HG03135 (cell line): Measurements from ENCODE around the gene MOGAT1.
A peak's percentile ranks its signal among the peaks of the same experiment; 100 is the strongest.
"Not testable (repeated sequence)": the region's sequence is repeated elsewhere in the genome, so short reads cannot be mapped to it uniquely, and the experiment has no call there.

Experiments
- ATAC-seq: cut with Tn5 transposase; IDR thresholded peaks from one replicate; pipeline ENCODE4 v1.9.1; 2021; ENCODE audit warnings: mild to moderate bottlenecking, moderate library complexity; ENCODE audit not compliant: unreplicated experiment

MOGAT1 gene

DNA sequence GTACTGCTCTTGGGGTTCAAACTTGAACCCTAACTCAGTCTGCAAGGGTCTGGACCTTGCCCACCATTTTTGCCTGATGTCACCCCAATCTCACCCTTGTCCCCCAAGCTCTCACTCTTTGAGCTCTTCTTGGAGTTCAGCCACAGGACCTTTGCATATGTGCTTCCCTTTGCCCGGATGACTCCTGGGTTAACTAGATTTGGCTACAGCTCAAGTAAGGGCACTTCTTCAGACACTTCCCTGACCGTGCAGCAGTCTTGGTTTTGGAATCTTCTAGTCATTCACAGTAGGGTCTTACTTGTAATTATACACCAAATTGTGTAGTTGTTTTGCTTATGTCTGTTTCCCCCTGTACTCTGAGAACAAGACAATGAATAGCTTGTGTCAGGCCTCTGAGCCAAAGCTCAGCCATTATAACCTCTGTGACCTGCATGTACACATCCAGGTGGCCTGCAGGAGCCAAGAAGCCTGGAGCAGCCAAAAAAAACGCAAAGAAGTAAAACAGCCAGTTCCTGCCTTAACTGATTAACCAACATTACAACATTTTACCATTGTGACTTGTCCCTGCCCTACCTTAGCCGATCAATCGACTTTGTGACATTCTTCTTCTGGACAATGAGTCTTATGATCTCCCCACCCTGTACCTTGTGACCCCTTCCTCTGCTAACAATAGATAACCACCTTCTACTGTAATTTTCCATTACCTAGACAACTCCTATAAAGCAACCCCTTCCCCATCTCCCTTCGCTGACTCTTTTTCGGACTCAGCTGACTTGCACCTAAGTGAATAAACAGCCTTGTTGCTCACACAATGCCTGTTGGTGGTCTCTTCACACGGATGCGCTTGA is 1.0 kb upstream of the MOGAT1 start:
- no peak for ATAC-seq

DNA sequence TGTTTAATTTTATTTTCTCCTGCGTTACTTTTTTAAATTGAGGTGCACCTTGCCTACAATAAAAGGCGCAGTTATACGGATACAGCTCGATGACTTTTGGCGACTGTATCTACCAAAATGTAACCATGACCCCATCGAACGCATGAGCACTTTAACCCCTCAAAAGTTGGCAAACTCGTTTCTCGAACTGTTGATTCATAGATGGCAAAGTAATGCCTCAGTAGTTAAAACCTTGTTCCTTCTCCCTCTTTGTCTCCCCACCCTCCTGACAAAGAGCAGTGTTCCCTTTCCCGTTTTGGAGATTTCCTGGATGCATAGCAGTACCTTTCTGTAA is 577 bp downstream of the MOGAT1 start:
- no peak for ATAC-seq

DNA sequence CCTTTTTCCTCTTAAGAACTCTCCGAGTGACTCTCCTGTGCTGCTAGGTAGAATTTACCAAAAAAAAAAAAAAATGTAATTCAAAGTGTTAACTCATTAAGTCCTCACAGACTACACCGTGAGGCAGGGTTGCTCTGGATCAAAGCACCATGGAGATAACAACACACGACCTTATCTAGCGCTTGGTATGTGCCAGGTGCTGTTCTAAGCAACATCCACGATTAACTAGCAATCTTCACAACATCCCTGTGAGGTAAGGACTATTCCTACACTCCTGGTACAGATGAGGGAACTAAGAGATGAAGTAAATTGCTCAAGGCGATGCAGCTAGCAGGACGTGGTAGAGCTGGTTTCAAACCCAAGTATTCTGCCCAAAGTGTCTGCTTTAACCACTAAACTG is 1.8 kb downstream of the MOGAT1 start:
- ATAC-seq, result no peak

DNA sequence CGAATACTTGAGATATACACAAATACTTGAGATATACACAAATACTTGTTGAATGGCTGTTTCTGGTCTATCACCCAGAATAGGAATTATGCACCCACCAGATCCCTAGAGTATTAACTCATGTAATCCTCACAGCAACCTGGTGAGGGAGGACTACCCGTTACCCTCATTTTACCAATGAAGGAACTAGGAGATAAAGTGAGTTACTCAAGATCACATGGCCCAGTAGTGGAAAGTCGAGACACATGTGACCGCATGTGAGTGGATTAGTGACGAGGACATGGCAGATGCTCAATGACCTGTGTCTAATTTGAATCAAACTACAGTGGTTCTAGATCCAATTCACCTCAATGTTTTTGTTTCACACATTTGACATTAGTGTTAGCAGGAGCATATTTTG is 2.4 kb downstream of the MOGAT1 start:
- ATAC-seq, result no peak

DNA sequence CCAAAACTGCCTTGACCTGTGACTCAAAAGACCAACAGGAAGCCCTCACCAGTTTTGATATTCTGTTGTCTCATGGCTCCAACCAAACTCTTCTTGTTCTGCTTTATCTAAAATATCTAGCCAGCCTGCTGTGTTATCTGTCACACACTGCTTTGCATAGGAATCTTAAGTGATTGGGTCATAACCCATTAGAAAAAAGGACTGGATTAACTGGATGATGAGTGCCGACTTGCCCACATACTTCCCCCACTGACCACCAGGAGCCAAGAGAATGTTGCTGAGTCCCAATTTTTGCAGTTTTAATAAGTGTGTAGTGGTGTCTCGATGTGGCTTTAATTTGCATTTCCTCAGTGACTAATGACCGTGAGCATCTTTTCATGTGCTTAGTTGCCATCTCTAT is 6.5 kb downstream of the MOGAT1 start:
- no peak for ATAC-seq

DNA sequence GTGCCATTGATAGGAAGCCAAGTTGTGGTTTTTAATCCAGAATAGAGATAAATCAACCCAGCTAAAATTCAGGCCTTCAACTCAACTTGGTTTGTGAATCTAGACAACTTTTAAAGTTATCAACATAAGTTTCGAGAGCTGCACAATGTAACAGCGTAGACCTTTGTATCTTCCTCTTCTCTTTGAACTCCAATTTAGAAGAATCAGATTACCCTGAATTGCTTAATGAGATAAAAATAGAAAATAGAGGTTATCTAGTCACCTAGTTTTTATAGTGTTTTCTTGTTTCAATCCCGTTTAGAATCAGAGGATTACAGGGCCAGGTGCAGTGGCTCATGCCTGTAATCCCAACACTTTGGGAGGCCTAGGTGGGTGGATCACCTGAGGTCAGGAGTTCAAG is 12.3 kb downstream of the MOGAT1 start:
- no peak for ATAC-seq

DNA sequence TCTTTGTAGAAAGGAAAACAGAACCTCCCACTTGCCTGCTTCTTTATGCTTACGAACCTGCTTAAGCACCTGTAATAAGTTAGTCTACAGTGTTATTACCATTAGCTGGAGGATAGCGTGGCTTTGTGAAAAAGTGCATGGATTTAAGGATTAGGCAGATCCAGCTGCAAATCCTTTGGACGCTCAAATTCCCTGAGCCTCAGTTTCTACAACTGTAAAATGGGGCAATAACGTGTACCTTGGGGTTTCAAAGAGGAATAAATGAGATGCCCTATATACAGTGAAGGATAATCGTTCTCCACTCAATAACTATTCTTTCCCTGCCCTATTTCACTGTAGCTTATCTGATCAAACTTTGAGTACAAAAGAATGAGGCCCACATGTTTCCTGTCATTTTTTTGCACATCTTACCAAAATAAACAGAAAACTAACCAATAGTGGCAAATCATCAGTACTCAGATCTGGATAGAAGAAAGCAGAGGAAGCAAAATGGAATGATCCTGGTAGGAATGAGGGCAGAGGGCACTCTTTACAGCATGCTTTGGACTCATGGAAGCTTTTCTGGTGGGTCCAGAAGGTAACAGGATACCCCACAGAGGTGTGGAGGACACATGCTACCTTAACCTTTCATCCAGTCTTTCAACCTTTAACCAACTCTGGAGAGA is 14.8 kb downstream of the MOGAT1 start:
- ATAC-seq, result no peak

DNA sequence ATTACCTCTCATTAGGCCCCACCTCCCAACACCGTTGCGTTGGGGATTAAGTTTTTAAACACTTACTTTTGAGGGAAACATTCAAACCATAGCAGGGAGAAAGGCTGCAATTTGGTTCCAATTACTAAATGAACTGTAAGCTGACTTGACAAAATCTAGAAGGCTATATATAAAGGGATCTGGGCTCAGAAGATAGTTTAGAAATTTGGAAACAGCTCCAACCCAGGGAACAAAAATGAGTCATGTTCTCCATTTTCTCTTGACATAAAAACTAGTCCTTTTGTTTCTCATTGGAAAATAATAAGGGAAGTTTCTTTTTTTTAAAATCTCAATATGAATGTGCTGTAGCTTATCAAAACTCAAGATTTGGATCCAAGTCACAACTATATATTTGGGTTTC is 17.5 kb downstream of the MOGAT1 start:
- ATAC-seq, result no peak

DNA sequence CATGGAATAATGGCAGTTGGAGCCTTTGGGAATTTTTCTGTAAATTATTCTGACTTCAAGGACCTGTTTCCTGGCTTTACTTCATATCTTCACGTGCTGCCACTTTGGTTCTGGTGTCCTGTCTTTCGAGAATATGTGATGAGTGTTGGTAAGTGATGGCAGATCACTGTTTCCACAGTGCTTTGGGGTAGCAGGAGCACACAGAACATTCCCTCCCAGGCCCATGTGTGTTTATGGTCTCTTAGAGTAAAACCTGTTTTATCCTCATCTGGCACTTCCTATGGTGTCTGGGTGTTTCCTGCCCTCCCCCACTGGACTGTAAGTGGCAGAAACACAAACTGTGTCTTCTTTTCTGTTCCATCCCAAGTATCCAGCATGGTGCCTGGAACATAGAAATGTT is 17.9 kb downstream of the MOGAT1 start:
- ATAC-seq, result no peak

DNA sequence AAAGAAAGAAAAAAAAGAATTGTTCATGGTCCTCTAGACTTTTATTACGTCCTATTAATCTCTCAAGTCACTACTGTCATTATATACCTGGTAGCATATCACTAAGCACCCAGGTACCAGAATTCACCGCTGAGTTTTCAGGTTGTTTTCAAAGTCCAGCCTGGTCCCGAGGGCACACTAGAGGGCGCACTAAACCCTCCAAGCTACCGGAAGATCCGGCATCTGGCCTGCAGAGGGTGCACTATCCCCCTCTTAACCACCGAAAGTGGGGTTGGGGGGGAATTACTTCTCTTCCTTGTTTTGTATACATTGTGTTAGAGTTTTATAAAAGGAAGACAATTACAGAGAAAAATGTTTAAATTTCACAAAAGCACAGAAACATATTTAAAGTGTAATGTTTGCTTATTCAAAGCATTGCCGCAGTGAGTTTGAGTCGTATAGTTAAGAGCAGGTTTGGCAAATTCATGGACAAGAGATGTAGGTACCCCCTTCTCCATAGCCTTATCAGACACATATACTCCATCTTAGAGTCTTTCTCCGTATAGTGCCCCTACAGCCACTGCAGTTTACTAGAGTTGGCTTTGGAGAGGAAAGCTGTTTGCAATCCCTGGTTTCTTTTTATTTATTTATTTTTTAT is 19.2 kb downstream of the MOGAT1 start:
- peak; percentile 94 for ATAC-seq

DNA sequence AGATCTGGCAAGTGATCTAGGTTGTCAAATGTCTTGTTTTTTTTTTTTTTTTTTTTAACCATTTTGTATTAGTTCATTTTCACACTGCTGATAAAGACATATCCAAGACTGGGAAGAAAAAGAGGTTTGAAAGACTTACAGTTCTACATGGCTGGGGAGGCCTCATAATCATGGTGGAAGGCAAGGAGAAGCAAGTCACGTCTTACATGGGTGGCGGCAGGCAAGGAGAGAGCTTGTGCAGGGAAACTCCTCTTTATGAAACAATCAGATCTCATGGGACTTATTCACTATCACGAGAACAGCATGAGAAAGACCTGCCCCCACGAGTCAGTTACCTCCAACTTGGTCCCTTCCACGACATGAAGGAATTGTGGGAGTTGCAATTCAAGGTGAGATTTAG is 22.0 kb downstream of the MOGAT1 start:
- not testable (repeated sequence) for ATAC-seq

DNA sequence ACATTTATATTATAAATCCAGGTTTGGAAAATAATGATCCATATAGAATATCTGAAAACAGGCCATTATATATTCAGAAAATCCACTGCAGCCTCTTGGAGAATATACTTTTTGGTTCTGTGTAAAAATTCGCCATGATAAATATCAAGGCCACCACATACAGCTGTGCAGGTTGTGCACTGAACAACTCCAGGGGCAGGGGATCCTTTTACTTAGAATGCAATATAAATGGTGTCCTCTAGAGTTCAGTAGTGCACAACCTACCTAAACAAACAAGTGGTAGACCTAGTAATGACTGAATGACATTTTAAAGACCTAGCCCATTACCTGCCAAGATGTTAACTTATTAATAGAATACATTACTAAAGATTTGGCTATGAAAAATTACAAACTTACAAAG is 22.4 kb downstream of the MOGAT1 start:
- peak; percentile 63 for ATAC-seq

DNA sequence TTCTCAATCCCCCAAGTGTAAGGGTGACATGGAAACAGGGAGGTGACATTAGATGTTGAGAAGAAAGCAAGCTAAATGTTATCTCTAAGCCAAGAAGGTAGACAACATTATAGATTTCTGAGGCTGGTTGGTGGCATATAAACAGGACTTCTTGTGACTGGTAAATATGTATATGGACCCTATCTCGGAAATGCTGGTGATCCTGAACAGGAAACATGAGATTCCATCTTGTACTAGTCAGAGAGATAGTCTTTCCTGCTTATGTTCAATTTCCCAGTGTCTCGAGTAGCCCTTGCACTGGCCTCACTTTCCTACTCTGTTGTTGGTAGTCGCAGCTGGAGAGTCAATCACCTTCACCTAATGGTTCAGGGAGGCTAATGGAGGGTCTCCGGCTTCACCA is 26.8 kb downstream of the MOGAT1 start:
- ATAC-seq, result no peak

DNA sequence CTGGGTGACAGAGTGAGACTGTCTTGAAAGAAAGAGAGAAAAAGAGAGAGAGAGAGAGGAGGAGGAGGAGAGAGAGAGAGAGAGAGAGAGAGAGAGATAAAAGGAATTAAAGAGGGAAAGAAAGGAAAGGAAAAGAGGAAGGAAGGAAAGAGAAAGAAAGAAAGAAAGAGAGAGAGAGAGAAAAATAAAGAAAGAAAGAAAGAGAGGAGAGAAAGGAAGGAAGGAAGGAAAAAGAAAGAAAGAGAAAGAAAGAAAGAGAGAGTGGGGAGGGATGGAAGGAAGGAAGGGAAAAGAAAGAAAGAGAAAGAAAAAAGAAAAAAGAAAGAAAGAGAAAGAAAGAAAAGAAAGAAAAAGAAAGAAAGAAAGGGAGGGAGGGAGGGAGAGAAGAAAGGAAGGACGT is 29.8 kb downstream of the MOGAT1 start:
- no peak for ATAC-seq

DNA sequence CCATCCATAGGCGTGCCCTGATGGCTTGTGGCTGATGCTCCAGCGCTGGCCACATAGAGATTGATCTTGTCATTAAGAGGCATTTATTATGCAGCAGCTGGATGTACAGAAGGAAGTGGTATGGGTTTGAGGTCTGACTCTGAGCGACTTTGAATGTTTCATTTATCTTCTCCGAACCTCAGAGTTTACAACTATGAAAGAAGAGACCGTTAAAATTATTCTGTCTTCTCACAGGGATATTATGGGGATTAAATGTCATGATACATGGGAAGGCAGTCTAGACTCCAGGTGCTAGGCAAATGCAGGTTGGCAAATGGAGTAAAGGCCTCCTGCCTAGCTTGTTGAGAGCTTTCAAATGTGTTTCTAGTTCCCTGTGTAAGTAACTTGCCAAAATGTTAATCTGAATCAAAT is 30.3 kb downstream of the MOGAT1 start:
- no peak for ATAC-seq

DNA sequence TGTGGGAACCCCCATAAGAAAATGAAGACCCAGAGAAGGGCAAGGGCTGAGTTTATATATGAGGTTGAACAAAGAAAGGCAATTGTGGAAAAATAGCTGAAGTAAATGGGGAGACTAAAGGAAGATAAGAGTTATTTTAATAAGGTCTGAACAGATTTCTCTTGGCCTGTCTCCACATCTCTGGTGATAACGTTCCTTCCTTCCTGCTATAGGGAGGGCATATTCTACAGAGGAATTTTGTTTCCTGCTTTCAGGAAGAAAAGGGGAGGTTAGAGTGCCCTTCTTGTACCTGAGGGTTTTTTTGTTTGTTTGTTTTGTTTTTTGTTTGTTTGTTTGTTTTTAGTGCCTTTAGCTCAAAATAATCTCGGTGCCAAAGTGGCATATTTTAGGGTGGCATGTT is 31.6 kb downstream of the MOGAT1 start:
- no peak for ATAC-seq

DNA sequence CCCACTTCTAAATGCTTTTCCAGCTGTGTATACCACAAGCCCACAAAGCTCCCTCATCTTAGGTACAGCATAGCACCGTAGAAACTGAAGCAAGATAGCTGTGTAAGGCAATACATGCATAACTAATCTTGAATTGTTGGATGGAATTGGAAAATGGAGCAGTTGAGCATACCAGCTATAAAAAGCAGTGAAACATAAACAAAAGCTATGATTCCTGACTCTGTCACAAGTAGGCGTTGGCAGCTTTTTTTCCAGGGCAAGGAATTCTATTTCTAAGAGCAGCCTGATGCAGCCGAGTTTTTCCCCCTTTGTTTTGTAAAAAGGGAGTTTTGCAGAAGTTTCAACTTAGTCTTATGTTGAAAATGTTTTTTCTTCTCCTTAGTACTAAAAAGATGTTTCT is 32.4 kb downstream of the MOGAT1 start:
- ATAC-seq, result no peak

DNA sequence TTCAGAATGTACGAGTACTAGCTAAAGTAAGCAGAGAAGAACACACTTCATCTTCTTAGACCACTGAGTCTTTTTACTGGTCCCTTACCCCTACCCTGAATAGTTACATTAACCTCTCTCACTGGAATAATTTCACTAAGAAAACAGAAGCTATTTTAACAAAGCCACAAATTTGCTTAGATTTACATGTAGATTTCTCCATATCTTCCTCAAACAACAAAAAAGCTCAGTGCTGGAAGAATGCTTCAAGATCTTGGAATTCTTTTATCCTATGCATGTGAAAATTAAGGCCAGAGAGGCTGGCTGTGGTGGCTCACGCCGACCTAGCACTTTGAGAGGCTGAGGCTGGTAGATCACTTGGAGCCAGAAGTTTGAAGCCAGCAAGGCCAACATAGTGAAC is 35.2 kb downstream of the MOGAT1 start:
- ATAC-seq, result no peak

DNA sequence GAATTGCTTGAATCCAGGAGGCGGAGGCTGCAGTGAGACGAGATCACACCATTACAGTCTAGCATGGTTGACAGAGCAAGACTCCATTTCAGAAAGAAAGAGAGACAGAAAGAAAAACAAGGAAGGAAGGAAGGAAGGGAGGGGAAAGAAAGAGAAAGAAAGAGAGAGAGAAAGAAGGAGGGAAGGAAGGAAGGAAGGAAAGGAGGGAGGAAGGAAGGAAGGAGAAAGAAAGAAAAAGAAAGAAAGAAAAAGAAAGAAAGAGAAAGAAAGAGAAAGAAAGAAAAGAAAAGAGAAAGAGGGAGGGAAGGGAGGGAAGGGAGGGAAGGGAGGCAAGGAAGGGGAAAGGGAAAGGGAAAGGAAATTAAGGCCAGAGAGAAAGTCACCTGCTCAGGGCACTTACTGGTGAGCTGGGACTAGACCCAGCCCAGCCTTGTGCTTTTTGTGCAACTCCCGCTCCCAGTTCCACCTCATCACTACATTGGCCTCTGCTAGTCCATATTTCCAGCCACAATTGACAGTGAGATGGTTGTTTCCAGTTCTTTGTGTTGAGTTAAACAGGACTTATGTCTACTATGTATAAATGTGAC is 35.7 kb downstream of the MOGAT1 start:
- no peak for ATAC-seq

DNA sequence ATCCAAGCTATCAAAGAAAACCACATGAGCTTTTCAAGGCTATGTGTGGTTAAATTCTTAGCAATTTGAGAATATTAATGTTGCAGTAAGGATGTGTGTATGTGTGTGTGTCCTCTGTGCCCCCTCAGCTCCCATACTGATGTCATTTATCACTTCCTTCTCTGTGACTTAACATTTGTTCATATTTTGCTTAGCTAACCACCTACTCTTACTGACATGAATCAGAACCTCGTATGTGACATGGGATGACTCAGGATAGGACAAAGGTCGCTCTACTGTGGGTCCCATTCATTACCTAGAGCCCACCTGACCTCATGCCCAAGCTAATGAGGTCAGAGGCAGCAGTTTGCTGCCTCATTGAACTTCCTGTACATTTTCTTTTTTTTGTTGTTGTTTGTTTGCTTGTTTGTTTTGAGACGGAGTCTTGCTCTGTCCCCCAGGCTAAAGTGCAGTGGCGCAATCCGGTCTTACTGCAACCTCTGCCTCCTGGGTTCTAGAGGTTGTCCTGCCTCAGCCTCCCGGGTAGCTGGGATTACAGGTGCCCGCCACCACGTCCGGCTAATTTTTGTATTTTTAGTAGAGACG is 36.3 kb downstream of the MOGAT1 start:
- ATAC-seq, result peak; percentile 51

DNA sequence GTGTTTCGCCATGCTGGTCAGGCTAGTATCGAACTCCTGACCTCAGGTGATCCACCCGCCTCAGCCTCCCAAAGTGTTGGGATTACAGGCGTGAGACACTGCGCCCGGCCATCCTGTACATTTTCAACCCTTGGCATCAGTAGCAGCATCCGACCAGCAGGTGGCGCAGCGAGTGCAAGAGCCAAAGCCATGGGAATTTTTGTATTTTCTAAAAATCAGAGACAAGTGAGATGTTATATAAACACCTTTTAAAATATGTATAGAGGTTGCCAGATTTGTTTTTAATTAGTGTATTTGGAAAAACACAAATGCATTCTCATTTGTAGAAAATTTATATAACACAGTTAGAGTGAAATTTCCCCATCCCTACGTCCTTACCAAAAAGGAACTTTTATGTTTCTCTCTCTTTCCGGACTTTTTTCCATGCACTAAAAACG is 36.8 kb downstream of the MOGAT1 start:
- ATAC-seq, result no peak
